ENCODE data around the gene CFAP54. TPM values are rescaled to one million over a fixed set of nuclear protein-coding genes. Genes with fewer than 3 reads are reported as not detected.
A peak's percentile ranks its signal among the peaks of the same experiment; 100 is the strongest.

The CFAP54 gene
- polyA plus RNA-seq, 2 of the 4 experiments (the other 2 are of a cell fraction), result 0.70 to 1.2 TPM

- TF ChIP-seq CHD2 (IDR thresholded peaks at IDR 0.05; ENCODE audit: low read length, partially characterized antibody) (no peak), FOXS1 (CRISPR knock-in tag; IDR thresholded peaks at IDR 0.05) (no peak), POLR2A (IDR thresholded peaks at IDR 0.05; ENCODE audit: low read length) (no peak)
Observed at GRCh38 chr12:96902076-96902475, 412.7 kb downstream of the CFAP54 start (continued).

DNA sequence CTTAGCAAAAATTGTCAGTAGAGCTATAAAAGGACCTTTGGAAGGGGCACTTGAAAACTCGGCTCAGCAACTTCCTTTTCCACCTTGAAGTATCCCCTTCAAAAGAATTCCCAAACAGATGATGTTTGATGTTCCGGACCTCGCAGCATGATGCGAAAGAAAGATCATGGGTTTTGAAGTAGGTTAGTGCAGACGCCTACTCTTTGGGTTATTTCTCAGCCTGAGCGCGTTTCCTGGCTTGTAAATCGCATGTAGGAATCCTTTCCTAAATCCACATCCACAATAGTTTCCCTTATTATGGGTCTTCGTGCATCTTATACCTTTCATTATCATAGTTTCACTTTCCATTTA lies 417.1 kb downstream of the CFAP54 start:
- peak overlapping the region; percentile 96 for H3K4me3 ChIP-seq
- peak overlapping the region; percentile 90 to 94 for H3K27ac ChIP-seq
- ChIA-PET POLR2A (no interaction called here), CTCF (no interaction called here)
- H3K4me2 ChIP-seq, result peak overlapping the region; percentile 93
- DNase-seq (ENCODE audit: low read depth in 1 of 2, low spot score in 1 of 2) (peak in 1 of 2 experiments; percentile 7), FAIRE-seq (no peak), ATAC-seq (peak in 1 of 2 experiments; percentile 6; a peak in 2 of 6 replicates)
- no peaks in the 10 kb centered on the region for H3K9me3 ChIP-seq
- WGBS (ENCODE audit: missing lambda C conversion rate), result 3% methylated on average over 9 of the region's 9 CpGs
- TF ChIP-seq RCOR1 (IDR thresholded peaks at IDR 0.05; ENCODE audit: low read depth, low read length) (no peak), BHLHE40 (IDR thresholded peaks at IDR 0.05; ENCODE audit: low read depth, low read length) (no peak), RFX5 (IDR thresholded peaks at IDR 0.05) (no peak), ZNF302 (CRISPR knock-in tag; IDR thresholded peaks at IDR 0.05) (no peak), NPAS2 (CRISPR knock-in tag; IDR thresholded peaks at IDR 0.05; ENCODE audit: borderline replicate concordance) (no peak), POLR2A (IDR thresholded peaks at IDR 0.05; ENCODE audit: low read length) (no peak), CHD4 (IDR thresholded peaks at IDR 0.05; ENCODE audit: borderline replicate concordance) (no peak), BCL3 (IDR thresholded peaks at IDR 0.05) (no peak), CHD2 (IDR thresholded peaks at IDR 0.05; ENCODE audit: low read length, partially characterized antibody) (no peak), HES2 (IDR thresholded peaks at IDR 0.05) (no peak), E2F6 (IDR thresholded peaks at IDR 0.05; ENCODE audit: borderline replicate concordance, low read depth) (no peak), HOXB13 (CRISPR knock-in tag; IDR thresholded peaks at IDR 0.05; ENCODE audit: low read depth) (no peak), TP53 (CRISPR knock-in tag; IDR thresholded peaks at IDR 0.05) (no peak), NR3C1 (IDR thresholded peaks at IDR 0.05) (no peak), FOSL2 (IDR thresholded peaks at IDR 0.05) (no peak), FOSL2 (CRISPR knock-in tag; IDR thresholded peaks at IDR 0.05) (no peak), TFCP2L1 (CRISPR knock-in tag; IDR thresholded peaks at IDR 0.05) (no peak), CEBPB (IDR thresholded peaks at IDR 0.05) (no peak)
- TF ChIP-seq, protein P1, sequence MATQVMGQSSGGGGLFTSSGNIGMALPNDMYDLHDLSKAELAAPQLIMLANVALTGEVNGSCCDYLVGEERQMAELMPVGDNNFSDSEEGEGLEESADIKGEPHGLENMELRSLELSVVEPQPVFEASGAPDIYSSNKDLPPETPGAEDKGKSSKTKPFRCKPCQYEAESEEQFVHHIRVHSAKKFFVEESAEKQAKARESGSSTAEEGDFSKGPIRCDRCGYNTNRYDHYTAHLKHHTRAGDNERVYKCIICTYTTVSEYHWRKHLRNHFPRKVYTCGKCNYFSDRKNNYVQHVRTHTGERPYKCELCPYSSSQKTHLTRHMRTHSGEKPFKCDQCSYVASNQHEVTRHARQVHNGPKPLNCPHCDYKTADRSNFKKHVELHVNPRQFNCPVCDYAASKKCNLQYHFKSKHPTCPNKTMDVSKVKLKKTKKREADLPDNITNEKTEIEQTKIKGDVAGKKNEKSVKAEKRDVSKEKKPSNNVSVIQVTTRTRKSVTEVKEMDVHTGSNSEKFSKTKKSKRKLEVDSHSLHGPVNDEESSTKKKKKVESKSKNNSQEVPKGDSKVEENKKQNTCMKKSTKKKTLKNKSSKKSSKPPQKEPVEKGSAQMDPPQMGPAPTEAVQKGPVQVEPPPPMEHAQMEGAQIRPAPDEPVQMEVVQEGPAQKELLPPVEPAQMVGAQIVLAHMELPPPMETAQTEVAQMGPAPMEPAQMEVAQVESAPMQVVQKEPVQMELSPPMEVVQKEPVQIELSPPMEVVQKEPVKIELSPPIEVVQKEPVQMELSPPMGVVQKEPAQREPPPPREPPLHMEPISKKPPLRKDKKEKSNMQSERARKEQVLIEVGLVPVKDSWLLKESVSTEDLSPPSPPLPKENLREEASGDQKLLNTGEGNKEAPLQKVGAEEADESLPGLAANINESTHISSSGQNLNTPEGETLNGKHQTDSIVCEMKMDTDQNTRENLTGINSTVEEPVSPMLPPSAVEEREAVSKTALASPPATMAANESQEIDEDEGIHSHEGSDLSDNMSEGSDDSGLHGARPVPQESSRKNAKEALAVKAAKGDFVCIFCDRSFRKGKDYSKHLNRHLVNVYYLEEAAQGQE (IDR thresholded peaks at IDR 0.05), result no peak
- H3K4me1 ChIP-seq, result peaks cover 9% of the 10 kb centered on the region
